Superior temporal gyrus (tissue), 1 donor: ENCODE results near the gene SFRP2.

Experiments used
- DNase-seq: peaks from one replicate; pipeline ENCODE4 v3.0.0-alpha.2; 2016; ENCODE audit errors: extremely low spot score

SFRP2 gene, protein sequence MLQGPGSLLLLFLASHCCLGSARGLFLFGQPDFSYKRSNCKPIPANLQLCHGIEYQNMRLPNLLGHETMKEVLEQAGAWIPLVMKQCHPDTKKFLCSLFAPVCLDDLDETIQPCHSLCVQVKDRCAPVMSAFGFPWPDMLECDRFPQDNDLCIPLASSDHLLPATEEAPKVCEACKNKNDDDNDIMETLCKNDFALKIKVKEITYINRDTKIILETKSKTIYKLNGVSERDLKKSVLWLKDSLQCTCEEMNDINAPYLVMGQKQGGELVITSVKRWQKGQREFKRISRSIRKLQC

DNA sequence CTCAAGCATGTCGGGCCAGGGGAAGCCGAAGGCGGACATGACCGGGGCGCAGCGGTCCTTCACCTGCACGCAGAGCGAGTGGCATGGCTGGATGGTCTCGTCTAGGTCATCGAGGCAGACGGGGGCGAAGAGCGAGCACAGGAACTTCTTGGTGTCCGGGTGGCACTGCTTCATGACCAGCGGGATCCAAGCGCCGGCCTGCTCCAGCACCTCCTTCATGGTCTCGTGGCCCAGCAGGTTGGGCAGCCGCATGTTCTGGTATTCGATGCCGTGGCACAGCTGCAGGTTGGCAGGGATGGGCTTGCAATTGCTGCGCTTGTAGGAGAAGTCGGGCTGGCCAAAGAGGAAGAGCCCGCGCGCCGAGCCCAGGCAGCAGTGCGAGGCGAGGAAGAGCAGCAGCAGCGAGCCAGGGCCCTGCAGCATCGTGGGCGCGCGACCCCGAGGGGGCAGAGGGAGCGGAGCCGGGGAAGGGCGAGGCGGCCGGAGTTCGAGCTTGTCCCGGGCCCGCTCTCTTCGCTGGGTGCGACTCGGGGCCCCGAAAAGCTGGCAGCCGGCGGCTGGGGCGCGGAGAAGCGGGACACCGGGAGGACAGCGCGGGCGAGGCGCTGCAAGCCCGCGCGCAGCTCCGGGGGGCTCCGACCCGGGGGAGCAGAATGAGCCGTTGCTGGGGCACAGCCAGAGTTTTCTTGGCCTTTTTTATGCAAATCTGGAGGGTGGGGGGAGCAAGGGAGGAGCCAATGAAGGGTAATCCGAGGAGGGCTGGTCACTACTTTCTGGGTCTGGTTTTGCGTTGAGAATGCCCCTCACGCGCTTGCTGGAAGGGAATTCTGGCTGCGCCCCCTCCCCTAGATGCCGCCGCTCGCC lies at the start of gene SFRP2:
SFRP2 (minus strand) TSS at position 671 of the 864 bp plus-strand sequence; CDS start at position 423, 248 bp downstream.
- DNase-seq: no peak

DNA sequence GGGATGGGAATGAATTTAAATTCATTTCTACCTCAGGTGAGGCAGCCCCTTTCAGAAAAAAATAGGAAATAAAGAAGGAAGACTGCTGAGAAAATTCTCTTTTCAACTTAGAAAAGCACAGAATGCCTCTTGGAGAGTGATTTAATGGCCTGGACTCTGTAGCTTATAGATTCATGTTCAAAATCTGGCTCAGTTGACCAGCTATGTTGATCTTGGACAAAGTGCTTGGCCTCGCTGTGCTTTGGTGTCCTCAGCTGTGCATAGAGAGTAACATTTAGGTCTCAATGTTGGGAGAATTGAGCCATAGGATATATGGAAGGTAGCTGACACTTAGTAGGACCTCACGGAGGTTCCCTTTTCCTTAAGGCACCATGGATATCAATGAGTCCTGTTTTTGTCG lies 49.7 kb upstream of the SFRP2 start:
- DNase-seq: no peak

DNA sequence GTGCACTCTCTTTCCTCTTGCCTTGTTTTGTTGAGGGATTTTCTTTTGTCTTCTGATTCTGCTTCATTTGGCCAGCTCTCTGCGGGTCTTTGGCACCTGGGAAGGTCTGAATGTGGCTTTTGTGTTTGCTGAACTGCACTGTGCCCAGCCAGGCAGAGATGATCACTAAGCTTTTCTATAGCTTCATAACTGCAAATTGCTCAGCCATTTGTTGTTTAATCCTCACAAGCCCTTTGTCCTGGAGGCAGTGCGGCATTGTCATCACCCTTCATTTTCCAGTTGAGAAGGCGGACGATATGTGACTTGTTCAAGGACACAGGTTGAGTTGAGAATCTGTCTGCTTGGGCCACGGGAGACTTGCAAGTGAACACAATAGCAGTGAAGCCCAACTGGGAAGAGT lies 46.0 kb upstream of the SFRP2 start:
- no peak for DNase-seq

DNA sequence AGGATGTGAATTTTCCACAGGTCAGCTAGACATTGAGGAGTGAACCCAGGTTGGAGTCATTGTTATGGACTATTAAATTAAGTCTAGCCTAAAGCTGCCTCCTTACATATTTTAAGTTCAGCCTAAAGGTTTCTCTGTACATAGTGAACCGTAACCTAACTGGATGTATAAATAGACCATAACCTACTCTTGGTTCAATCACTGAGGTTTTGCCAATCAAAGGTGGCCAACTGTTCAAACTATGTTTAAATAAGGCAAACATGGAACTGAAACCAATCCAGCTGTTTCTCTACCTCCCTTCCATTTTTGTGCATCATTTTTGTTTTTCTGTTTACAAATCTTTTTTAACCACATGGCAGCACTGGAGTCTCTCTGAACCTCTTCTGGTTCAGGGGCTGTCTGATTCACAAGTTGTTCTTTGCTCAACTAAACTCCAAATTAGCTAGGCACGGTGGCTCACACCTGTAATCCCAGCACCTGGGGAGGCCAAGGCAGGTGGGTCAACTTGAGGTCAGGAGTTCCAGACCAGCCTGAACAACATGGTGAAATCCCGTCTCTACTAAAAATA lies 43.9 kb upstream of the SFRP2 start:
- no peak for DNase-seq

DNA sequence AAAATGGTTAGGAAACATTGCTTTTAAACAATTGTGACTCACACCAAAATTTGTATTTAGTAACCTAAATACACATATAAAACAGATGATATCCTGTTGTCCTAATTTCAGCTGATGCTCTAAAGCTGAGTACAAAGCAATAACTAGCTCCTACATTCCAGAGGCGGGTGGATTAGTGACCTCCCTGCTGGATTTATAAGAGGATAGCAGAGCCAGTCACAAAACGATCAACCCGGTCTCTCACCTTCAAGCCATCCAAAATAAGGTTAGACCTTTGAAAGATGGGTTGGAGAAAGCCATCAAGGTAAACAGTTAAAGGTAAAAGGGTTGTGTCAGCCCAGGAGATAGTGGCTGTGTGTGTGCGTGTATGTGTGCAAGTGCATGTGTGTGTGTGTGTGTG lies 43.2 kb upstream of the SFRP2 start:
- DNase-seq: no peak

DNA sequence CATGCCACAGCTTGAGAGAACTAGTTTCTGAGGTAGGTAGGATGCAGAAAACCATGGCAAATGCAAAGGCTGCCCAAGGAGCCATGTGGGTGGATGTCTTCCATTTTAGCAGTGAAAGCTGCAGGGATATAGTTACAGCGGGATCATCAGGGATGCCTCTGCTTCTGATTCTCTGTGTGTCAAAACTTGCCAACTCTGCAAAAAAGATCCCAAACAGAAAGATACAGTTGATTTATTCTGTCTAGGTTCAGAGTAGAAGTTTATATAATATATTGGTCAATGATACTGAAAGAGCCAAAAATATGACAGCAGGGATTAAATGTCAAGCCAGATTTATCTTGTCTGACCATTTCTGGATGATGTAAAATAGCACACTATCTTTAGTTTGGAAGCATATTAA lies 42.4 kb upstream of the SFRP2 start:
- DNase-seq: no peak

DNA sequence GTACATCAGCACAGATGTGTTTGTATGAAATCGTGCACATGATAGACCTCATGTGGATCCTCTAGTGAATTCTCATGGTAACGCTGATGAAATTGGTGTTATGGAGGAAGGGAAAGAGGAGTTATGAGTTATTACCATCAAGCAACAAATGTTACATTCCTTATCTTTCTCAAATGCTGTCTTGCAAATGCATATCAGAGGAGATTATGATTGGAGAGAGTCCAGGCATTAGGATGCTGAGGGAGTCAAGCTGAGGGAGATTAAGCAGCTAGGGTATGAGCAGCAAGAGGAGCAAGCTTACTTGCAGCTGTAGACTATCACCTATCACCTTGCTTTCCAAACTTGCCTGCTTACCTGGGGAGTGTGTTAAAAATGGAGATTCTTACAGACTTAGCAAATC lies 36.8 kb upstream of the SFRP2 start:
- DNase-seq: no peak

DNA sequence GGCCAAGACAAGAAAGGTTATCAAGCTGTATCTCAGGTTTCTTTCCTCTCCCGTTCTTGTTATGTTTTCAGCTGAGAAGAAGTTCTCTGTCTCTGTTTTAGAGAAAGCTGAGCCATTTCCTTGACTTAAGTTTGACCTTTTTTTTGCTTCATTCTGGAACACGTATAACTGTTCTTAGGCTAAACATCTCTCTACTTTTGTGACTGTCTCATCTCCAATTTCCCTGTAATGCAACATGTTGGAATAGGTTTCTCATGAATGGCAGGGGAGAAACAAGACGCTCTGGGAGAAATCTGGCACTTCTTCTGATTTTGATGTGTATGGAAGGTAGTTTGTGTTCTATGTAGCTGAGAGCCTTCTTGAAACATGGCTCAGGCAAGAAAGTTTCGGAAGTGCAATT lies 36.2 kb upstream of the SFRP2 start:
- no peak for DNase-seq

DNA sequence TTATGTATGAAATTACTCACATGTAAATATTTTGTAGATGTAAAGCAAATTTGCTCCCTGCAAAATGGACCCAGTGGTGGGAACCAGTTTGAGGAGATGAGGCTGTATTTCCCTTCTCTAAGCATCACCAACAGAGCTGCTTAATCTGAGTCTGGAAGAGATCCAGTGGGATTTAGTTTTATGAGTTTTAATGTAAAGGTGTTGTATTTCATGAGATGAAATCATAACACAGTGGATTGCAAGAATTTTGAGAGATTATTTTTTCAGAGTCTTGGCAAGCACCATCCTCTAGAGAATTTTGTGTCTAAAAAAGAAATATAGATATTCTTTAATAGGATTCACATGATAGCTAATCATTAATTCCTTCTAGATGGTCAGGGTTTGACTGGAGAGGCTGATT lies 35.6 kb upstream of the SFRP2 start:
- no peak for DNase-seq

DNA sequence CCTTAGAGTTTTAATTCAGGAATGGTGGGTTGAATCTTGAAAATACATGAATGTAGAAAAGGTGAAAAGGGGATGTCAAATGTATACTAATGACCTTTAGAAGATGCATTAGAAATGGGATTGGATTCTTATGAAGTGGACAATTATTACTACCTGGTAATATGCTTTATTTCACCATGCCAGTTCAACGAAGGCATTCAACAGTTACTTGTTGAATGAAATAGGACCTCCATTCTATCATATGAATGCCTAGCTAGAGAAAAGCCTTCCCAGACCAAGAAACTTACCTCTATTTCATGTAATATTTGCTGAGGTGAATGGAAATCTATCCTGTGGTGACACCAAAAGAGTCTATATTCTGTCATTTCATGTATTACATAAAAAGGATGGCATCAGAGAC lies 34.6 kb upstream of the SFRP2 start:
- no peak for DNase-seq

DNA sequence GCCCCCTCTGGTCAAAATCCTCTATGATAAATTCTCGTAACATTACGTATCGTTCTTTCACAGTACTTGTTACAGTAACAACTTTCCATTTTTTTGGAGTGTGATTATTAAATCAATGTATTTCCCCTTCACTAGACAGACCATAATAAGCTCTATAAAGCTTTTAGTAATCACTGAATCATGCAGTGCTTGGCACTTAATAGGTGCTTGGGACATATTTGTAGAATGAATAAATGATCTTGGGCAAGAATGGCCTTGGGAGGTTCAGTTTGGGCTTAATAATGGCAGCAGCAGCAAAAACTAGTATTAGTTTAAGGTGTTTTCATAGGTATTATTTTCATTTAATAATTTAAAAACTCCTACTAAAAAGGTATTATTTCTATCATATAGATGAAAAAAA lies 33.4 kb upstream of the SFRP2 start:
- no peak for DNase-seq

DNA sequence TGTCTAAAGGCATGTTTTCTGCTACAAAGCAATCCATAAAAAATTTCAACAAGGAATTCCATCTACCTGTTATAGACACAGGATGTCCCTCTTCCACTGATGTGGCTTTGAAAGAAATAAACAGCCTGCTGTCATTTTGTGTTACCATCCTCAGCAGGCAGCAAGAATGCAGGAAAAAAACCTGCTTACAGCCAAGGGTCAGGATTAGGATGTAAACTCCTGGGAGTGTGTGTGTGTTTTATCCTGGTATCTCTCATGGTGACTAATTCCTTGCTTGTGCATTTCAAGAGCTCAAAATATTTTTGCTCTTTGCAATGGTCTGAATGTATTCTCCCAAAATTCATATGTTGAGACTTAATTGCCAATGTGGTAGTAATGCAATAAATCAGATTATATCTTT lies 28.6 kb upstream of the SFRP2 start:
- DNase-seq: no peak

DNA sequence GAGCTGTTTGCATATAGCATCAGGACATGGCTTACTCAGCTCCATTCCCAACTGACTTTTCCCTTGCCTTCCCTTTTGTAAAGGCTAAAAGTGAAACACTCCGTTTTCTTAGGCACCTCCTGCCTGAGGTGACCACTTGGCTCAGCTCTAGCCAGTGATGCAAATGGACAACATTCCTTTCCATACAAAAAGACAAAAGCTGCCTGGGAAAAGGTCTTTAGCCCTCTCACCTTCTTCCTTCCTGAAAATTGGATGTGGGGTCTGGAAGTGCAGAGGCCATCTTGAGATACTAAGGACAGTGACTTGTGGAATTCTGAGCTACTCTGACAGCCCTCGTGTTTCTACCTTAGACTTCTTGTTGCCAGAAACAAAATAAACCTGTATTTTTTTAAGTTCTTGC lies 27.7 kb upstream of the SFRP2 start:
- no peak for DNase-seq

DNA sequence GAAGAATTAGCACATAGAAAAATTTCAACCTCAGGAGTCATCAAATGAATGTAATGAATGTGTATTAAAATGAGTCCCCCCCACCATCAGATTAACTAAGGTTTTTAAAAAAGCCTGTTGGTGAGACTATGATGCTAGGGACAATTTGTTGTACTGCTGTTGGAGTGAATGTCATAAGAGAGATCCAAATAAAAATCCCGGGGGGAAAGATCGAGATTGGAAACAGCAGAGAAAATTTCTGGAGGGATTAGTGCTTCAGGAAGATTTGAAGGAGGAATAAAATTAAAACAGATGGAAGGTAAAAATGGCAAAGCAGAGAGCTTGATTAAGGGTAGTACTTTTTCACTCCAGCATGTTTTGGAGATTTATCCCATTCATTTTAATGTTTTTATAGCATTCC lies 25.9 kb upstream of the SFRP2 start:
- no peak for DNase-seq

DNA sequence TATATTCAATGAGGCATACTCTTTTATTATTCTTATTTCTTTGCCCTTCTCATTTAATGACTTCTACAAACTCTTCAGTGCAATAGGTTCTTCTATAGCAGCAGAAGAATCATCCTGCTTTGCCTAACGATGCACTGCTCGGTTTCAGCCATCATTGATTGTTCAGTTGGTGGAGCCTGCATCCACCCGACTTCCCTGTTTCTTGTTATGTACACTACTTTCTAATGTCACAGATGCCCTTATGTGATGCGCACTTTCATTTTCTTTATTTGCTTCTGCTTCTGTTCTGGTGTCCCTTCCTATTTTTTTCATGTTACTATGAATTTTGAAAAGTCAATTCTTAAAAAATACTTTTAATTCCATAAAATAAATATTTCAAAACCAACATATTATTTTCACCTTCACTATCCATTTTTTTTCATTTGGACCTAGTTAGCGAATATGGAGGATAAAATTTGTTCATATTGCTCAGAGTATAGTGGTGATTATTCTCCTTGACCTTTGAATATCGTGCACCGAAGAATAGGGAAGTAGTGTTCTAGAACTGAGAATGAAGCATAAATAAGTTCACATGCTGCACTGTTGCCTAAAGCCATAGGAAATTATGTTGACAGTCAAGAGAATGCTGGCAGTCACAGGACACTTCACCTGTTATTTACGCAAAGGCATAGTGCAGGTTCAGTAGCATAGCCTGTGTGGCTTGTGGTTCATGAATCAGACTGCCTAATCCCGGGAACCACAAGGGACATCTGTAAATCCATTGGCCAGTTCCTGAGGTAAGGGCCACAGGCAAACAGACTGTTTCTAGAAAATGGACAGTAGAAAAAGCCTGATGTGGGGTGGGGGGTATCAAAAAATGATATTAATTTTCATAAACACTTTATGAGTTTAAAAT lies 21.3 kb upstream of the SFRP2 start:
- DNase-seq: no peak

DNA sequence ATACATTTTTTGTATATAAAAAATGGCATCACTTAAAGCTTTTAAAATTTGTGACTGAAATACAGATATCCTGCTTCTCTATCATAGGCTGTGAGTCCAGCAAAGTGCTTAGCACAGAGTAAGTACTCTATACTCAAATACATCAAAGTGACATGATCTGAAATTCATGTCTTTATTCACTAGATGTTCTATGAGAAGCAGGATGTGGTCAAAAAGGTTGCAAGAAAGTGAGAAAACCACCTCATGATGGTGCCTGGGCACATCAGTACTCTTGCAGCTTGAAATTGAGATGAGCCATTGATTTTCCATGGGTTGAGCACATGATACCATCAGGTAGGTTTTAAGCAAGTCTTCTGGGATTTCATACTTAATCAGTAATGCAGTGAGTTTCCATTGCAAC lies 20.4 kb upstream of the SFRP2 start:
- no peak for DNase-seq

DNA sequence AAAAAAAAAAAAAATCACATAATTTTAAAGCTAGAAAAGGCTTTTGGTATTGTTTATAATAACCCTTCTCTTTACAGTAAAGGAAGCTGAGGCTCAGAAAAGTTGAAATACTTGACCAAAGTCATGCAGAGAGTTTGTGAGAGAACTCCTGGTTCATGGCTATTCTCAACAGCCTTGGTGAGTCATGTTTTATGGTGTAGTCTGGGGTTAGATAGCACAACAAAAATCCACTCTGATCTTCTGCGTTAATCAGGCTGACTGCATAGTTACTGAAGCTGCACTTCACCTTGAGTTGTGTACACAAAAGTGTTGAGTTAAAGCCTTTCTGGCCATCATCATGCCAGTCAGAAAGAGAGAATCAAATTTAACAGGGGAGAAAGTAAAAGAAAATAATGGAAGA lies 19.3 kb upstream of the SFRP2 start:
- DNase-seq: no peak

DNA sequence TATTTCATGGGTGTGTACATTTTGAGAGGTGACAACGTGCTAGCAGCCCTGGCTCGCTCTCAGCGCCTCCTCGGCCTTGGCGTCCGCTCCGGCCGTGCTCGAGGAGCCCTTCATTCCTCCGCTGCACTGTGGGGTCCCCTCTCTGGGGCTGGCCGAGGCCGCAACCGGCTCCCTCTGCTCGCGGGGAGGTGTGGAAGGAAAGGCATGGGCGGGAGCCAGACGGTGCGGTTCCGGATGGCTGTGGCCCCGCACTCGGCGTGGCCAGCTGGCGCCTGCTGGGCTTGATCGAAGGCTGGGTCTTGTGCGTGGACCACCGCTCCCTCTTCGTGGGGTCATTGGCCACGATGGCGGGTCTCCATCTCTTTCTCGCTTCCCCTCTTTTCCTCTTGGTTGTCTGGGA lies 17.2 kb upstream of the SFRP2 start:
- DNase-seq: no peak

DNA sequence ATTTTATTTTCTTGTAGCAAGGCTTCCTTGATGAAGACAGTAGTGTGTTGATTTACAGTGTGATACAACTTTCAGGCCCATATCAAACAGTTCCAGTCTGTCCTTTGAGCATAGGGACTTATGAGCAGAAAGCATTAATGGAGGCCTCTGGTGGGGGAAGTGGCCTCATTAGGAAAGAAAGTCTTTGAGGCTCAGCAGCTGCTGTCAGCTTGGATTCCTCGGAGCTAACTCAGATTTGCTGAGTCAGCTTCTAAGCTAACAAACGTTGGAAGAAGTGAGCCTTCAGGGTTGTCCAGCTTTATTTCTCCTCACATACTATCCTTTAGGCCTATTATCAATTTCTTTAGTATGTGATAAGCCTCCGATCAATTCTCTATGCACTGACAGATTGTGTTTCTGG lies 15.8 kb upstream of the SFRP2 start:
- no peak for DNase-seq

DNA sequence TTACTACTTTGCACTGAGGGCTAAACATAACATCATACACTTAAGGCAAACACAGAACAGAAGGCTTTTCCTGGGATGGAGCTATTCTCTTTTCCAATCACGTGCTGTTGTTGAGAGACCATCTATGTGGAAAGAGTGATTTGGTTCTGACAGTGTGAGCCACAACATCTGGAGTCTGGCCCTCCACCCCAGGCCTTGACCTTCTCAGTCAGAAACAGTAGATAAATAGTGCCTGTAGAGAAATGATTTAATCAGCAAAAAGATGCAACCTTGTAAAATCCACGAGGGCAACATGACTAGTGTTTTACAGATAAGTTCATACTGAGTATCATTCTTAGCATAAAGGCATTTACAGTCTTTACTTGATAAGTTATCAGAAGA lies 10.8 kb upstream of the SFRP2 start:
- no peak for DNase-seq

DNA sequence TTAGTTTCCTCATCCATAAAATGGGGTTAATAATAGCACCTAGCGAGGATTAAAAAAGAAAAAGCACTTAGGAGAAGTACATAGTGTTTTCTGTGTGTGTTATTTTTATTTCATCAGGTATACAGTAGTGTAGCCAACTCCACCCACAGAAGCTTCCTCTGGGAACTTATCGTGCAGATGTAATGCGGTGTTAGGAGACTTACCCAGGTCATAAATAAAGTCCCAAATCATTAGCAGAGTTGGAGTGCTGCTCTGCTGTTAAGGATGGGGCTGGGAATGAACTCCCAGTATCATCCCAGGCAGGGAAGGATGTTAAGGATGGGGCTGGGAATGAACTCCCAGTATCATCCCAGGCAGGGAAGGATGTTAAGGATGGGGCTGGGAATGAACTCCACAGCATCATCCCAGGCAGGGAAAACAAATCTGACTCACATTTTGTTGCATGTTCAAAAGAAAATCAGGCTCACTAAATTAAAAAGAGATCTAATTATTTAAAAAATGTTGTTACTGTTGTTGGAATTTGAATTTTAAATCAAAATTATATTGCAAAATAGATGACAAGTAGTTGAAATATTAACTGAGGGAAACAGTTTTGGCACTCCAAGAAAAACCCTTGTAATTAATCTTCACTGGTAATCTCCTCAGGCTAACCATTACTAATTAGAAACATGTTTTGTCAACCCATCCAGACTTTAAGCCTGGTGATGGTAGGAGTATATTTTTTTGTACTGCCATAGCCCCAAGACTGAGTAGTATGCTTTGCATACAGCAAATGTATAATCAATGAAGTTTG lies 10.2 kb upstream of the SFRP2 start:
- DNase-seq: no peak
